Brain microvascular endothelial cell (primary cell): Measurements from ENCODE around the gene JUND.

ENCODE experiments used
- DNase-seq: peaks from one replicate; pipeline ENCODE4 v3.0.0-alpha.2; 2020
- H3K27ac ChIP-seq: fragments of 250-450 bp; sonication (Bioruptor Pico); 2 replicates; pipeline ENCODE4 v1.5.1; 2020; ENCODE audit warnings: mild to moderate bottlenecking, moderate library complexity
- H3K27me3 ChIP-seq: fragments of 250-450 bp; sonication (Bioruptor Pico); replicated peaks from 2 replicates; pipeline ENCODE4 v1.5.1; 2020; ENCODE audit warnings: mild to moderate bottlenecking
- H3K36me3 ChIP-seq: fragments of 250-450 bp; sonication (Bioruptor Pico); replicated peaks from 2 replicates; pipeline ENCODE4 v1.5.1; 2020; ENCODE audit warnings: mild to moderate bottlenecking
- H3K4me3 ChIP-seq: 2 replicates; pipeline ENCODE4 v1.5.1; 2011; ENCODE audit warnings: low read depth, mild to moderate bottlenecking, control low read depth, low read length, moderate library complexity
- in situ Hi-C: cut with HindIII; loops from 2 replicates; pipeline ENCODE4 v1.10.0; 2017; ENCODE audit warnings: low sequenced_read_pairs, low pct_ligation_motif_present
- TF ChIP-seq, protein P1 (sequence below): IDR thresholded peaks from 2 replicates; pipeline ENCODE4 v1.5.1; 2011; ENCODE audit warnings: low read depth, mild to moderate bottlenecking, moderate library complexity, low read length, control low read depth, inconsistent platforms; ENCODE audit errors: missing control alignments

JUND gene

DNA sequence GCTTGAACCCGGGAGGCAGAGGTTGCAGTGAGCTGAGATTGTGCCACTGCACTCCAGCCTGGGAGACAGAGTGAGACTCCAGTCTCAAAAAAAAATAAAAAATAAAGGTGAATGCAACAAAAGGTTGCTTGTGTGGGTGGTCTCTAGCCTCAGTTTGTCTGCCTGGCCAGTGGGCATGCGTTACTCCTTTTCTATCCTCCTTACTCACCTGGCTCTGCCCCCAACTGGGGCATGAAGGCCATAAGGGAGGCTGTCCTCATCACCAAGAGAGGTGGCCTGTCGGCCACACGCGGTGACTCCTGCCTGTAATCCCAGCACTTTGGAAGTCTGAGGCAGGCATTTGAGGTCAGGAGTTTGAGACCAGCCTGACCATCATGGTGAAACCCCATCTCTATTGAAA is 1.9 kb upstream of the JUND start:
- in situ Hi-C loops: no loop called here
- TF ChIP-seq, protein P1, sequence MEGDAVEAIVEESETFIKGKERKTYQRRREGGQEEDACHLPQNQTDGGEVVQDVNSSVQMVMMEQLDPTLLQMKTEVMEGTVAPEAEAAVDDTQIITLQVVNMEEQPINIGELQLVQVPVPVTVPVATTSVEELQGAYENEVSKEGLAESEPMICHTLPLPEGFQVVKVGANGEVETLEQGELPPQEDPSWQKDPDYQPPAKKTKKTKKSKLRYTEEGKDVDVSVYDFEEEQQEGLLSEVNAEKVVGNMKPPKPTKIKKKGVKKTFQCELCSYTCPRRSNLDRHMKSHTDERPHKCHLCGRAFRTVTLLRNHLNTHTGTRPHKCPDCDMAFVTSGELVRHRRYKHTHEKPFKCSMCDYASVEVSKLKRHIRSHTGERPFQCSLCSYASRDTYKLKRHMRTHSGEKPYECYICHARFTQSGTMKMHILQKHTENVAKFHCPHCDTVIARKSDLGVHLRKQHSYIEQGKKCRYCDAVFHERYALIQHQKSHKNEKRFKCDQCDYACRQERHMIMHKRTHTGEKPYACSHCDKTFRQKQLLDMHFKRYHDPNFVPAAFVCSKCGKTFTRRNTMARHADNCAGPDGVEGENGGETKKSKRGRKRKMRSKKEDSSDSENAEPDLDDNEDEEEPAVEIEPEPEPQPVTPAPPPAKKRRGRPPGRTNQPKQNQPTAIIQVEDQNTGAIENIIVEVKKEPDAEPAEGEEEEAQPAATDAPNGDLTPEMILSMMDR: no peak
- peaks cover 8% of the 10 kb centered on the region for H3K36me3 ChIP-seq
- no peak for DNase-seq
- H3K27me3 ChIP-seq: no peaks in the 10 kb centered on the region
- no peak overlapping the region for H3K4me3 ChIP-seq
- H3K27ac ChIP-seq: no peak overlapping the region

DNA sequence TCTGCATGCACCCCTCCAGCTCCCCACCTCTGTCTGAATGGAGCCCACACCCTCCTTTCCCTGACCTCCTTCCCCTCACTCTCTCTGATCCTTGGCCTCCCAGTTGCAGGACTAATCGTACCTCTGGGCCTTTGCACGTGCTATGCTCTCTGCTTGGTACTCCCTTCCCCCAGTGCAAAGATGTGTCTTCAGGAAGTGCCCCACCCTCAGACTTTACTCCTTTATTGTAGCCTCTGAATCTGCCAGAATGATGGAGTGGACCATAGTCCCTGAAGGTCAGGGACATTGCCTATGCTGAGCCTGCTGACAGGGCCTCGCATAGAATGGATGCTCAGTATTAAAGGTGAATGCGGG is 1.3 kb upstream of the JUND start:
- no peak for DNase-seq
- in situ Hi-C loops: no loop called here

DNA sequence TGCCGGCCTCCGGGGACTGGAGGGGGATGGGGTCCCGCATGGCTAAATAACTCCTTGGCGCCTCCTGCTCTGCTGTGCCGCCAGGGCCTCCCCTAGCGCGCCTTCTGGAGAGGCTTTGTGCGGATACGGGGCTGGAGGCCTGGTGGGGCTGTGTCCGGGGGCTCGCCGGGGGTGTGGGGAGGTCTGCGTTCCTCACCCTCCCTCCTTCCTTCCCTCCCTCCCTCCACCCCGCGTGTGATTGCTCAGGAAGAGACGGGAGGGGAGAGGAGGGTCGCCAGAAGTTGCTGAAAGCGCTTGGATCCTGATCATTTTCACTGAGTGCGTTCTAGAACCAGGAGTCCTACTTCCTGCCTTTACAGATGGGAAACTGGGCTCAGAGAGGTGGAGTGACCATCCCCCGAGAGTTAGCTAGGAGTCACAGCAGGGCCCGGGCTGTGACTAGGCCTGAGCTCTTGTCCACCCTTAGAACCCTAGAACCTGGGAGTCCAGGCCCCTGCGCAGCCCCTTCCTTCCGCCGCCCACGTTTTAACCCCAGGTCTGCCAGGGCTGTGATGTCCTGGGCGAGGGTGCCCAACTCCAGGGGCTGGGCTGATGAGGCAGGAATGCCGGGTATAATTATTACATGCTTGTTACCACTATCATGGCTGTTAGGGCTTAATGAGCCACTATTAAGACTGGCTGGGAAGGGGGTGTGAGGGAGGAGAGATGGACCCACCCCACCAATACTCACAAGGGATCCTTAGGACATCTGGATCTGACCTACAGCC is 782 bp upstream of the JUND start:
- H3K27ac ChIP-seq: peak overlapping the region; percentile 95
- TF ChIP-seq, protein P1: peak; percentile 22
- no peak for DNase-seq
- in situ Hi-C loops: no loop called here
- H3K27me3 ChIP-seq: no peaks in the 10 kb centered on the region
- peak overlapping the region; percentile 44 for H3K4me3 ChIP-seq
- peaks cover 12% of the 10 kb centered on the region for H3K36me3 ChIP-seq

More for the DNA sequence above, 1.3 kb upstream of the JUND start:
- H3K4me3 ChIP-seq: peak overlapping the region; percentile 44
- TF ChIP-seq, protein P1: no peak
- no peaks in the 10 kb centered on the region for H3K27me3 ChIP-seq
- peaks cover 12% of the 10 kb centered on the region for H3K36me3 ChIP-seq
- H3K27ac ChIP-seq: peak overlapping the region; percentile 95

DNA sequence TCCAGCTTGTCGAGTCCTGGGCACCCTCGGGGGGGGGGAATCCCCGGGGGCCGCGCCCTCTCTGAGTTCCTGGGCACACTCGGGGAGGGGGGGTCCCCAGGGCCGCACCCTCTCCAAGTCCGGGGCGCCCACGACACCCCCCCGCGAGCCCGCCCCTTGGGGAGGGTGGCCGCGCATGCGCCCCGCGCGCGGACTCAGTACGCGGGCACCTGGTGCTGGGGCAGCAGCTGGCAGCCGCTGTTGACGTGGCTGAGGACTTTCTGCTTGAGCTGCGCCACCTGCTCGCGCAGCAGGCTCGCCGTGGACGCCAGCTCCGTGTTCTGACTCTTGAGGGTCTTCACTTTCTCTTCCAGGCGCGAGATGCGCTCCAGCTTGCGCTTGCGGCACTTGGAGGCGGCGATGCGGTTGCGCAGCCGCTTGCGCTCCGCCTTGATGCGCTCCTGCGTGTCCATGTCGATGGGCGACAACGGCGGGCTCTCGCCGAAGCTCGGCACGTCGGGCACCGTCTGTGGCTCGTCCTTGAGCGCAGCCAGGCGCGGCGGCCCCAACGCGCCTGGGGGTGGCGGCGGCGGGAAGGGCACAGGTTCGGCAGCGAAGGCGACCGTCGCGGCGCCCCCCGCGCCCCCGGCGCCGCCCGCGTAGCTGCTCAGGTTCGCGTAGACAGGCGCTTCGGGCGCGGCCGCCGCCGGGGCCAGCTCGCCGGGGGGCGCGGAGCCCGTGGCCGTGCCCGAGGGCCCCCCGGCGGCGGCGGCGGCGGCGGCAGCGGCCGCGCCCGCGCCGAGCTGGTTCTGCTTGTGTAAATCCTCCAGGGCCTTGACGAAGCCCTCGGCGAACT is 958 bp downstream of the JUND start:
- TF ChIP-seq, protein P1: no peak
- H3K4me3 ChIP-seq: peak overlapping the region; percentile 100
- peak overlapping the region; percentile 90 for H3K27ac ChIP-seq
- DNase-seq: peak; percentile 36
- in situ Hi-C loops: no loop called here
- no peaks in the 10 kb centered on the region for H3K27me3 ChIP-seq
- H3K36me3 ChIP-seq: peaks cover 12% of the 10 kb centered on the region

DNA sequence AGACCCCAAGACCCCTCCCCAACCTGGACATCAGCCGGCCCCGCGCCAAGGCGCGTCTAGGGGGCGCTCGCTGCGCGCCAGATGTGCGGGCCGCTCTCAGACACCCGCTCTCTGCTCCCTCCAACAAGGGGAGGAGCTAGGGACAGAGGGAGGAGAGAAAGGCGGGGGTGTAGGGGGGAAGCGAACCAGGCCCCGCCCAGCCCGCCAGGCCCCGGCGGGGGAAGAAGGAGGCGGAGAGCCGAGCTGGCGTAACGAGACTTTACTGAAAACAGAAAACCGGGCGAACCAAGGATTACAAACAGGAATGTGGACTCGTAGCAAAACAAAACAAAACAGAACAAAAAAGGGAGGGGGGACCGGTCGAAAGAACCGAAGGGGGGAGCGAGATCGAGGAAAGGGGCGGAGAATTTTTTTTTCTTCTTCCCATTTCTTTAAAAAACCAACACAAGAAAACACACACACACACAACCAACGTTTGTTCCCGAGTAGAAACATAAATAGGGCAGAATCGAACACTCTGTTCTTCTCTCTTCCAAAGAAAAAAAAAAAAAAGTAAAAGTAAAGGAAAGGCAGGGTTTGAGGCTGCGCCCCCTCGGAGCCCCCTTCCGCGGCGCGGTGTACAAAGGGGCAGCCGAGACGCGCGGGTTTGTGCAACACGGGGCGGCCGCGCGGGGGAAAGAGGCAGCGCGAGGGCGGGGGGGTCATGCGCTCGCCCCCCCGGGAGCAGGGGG is 1.7 kb downstream of the JUND start:
- in situ Hi-C loops: no loop called here
- H3K36me3 ChIP-seq: peaks cover 12% of the 10 kb centered on the region
- H3K27ac ChIP-seq: peak overlapping the region; percentile 90
- peak overlapping the region; percentile 100 for H3K4me3 ChIP-seq
- DNase-seq: peak; percentile 83
- H3K27me3 ChIP-seq: no peaks in the 10 kb centered on the region
- TF ChIP-seq, protein P1: peak; percentile 98
